HepG2 (cell line): ENCODE measurements around the gene KLHL12. TPM values are rescaled to one million over a fixed set of nuclear protein-coding genes. Genes with fewer than 3 reads are reported as not detected.

Source experiments
- ATAC-seq: fragments of 200-7000 bp; cut with Tn5 transposase; 3 replicates; pipeline ENCODE4 v1.9.1; 2020; ENCODE audit warnings: mild to moderate bottlenecking, moderate library complexity
- BruUV-seq: library from RNA; stranded (reverse); fragments of 400-500 nt; replicated peaks from 2 replicates; lab custom pipeline; 2021; lab: Mats Ljungman, UMichigan
- CTCF ChIA-PET: fragments of 300-600 bp; formaldehyde crosslinking; extraction: SDS; loops from one replicate; lab custom pipeline; 2021; ENCODE audit warnings: low total read pairs, inconsistent platforms, low intra/inter-chr PET ratio; lab: Yijun Ruan, JAX
- POLR2A ChIA-PET: fragments of 350-600 bp; sonication (Branson Sonifier 250); formaldehyde crosslinking; loops from one replicate; lab custom pipeline; 2020; ENCODE audit warnings: antibody characterized with exemption, inconsistent platforms; lab: Yijun Ruan, JAX
- DNase-seq: peaks from one replicate; pipeline ENCODE4 v3.0.0-alpha.2; 2015; ENCODE audit warnings: low spot score
- FAIRE-seq: peaks from 3 replicates; lab custom pipeline; 2011; peaks lifted over from hg19 to GRCh38; lab: Jason Lieb, UNC
- H2AFZ ChIP-seq: one replicate; pipeline ENCODE4 v1.6.1; 2011; ENCODE audit warnings: low read length, inconsistent platforms
- H3K27ac ChIP-seq: fragments of 300-600 bp; 3 replicates; pipeline ENCODE4 v1.8.0; 2011; ENCODE audit warnings: mixed run types, mild to moderate bottlenecking, mixed read lengths, low read length, inconsistent platforms; ENCODE audit not compliant: insufficient read depth; ENCODE audit errors: extremely low read length
- H3K27me3 ChIP-seq, 2 experiments: fragments of 200-600 bp in 1 of 2; 2 replicates in 1 of 2; 3 replicates in 1 of 2; pipeline versions ENCODE4 v1.6.0 to v1.8.0; 2011; ENCODE audit warnings: low read length in 2 of 2, mild to moderate bottlenecking in 2 of 2, moderate library complexity in 2 of 2, inconsistent platforms in 1 of 2; ENCODE audit not compliant: insufficient read depth in 2 of 2, control insufficient read depth in 1 of 2
- H3K36me3 ChIP-seq, 2 experiments: fragments of 200-600 bp in 1 of 2; replicated peaks in 1 of 2; 2 replicates in 1 of 2; 3 replicates in 1 of 2; pipeline versions ENCODE4 v1.5.1 to v1.8.0; 2011; ENCODE audit warnings: low read length in 2 of 2, inconsistent platforms in 1 of 2; ENCODE audit not compliant: insufficient read depth in 2 of 2, control insufficient read depth in 1 of 2
- H3K4me1 ChIP-seq: 2 replicates; pipeline ENCODE4 v1.5.1; 2012; ENCODE audit warnings: low read length, inconsistent platforms; ENCODE audit not compliant: insufficient read depth
- H3K4me2 ChIP-seq: 2 replicates; pipeline ENCODE4 v1.6.0; 2011; ENCODE audit warnings: low read depth, low read length, inconsistent platforms
- H3K4me3 ChIP-seq, 3 experiments: fragments of 200-600 bp in 1 of 3; sonication (generic), shearing (Covaris generic) in 1 of 3; replicated peaks in 1 of 3; 2 replicates each; pipeline ENCODE4 v1.5.1; 2011 to 2016; ENCODE audit warnings: low read length in 3 of 3, inconsistent platforms in 2 of 3, low read depth in 2 of 3, mild to moderate bottlenecking in 2 of 3, control low read depth in 1 of 3, mixed read lengths in 1 of 3; ENCODE audit not compliant: insufficient read depth in 1 of 3
- H3K79me2 ChIP-seq: one replicate; pipeline ENCODE4 v1.6.1; 2011; ENCODE audit warnings: low read length, inconsistent platforms; ENCODE audit not compliant: insufficient read depth
- H3K9ac ChIP-seq: 2 replicates; pipeline ENCODE4 v1.6.0; 2011; ENCODE audit warnings: mild to moderate bottlenecking, low read depth, low read length, inconsistent platforms; ENCODE audit not compliant: insufficient read depth
- H3K9me3 ChIP-seq: 2 replicates; pipeline ENCODE4 v1.5.1; 2012; ENCODE audit warnings: mild to moderate bottlenecking, low read length
- H4K20me1 ChIP-seq: 2 replicates; pipeline ENCODE4 v1.6.0; 2011; ENCODE audit warnings: inconsistent platforms, mild to moderate bottlenecking, low read length, moderate library complexity; ENCODE audit not compliant: insufficient read depth
- CBX1 ChIP-seq: IDR thresholded peaks from one replicate; pipeline ENCODE4 v1.6.1; 2016; ENCODE audit warnings: antibody characterized with exemption, low read depth
- DPF2 ChIP-seq: sonication (generic); formaldehyde crosslinking; IDR thresholded peaks from 2 replicates; pipeline ENCODE4 v1.4.0; 2020; ENCODE audit warnings: mild to moderate bottlenecking, low read depth, missing genetic modification reagents, borderline replicate concordance
- EED ChIP-seq: sonication (generic); formaldehyde crosslinking; IDR thresholded peaks from 2 replicates; pipeline ENCODE4 v1.5.0; 2020; ENCODE audit warnings: mild to moderate bottlenecking, missing genetic modification reagents
- ISL2 ChIP-seq: sonication (generic); formaldehyde crosslinking; IDR thresholded peaks from 2 replicates; pipeline ENCODE4 v1.5.0; 2020; ENCODE audit warnings: missing genetic modification reagents
- KDM2A ChIP-seq: sonication (generic); formaldehyde crosslinking; IDR thresholded peaks from 2 replicates; pipeline ENCODE4 v1.4.0; 2020; ENCODE audit warnings: low read depth, missing genetic modification reagents, borderline replicate concordance
- KMT2B ChIP-seq: IDR thresholded peaks from 2 replicates; pipeline ENCODE4 v1.6.1; 2016; ENCODE audit warnings: missing genetic modification reagents, missing compliant biosample characterization
- NCOR1 ChIP-seq: fragments of 200-600 bp; sonication (generic); IDR thresholded peaks from 2 replicates; pipeline ENCODE4 v1.7.0; 2017; ENCODE audit warnings: antibody characterized with exemption, low read length, borderline replicate concordance
- NR2F1 ChIP-seq, 2 experiments: fragments of 450-650 bp in 1 of 2; formaldehyde crosslinking in 1 of 2; IDR thresholded peaks; 2 replicates each; pipeline versions ENCODE4 v1.5.0 to v1.6.1; 2016 to 2020; ENCODE audit warnings: mild to moderate bottlenecking in 1 of 2, missing compliant biosample characterization in 1 of 2, missing genetic modification reagents in 1 of 2, moderate library complexity in 1 of 2
- PAXIP1 ChIP-seq: sonication (generic); formaldehyde crosslinking; conservative IDR thresholded peaks from 2 replicates; pipeline ENCODE4 v1.4.0; 2020; ENCODE audit warnings: mild to moderate bottlenecking, missing genetic modification reagents, moderate library complexity
- RAD21 ChIP-seq: fragments of 450-650 bp; formaldehyde crosslinking; IDR thresholded peaks from 2 replicates; pipeline ENCODE4 v1.5.0; 2020; ENCODE audit warnings: mild to moderate bottlenecking
- TFE3 ChIP-seq: IDR thresholded peaks from 2 replicates; pipeline ENCODE4 v1.6.1; 2016
- WGBS: methylation state at CpG from one replicate; pipeline ENCODE4 v1.1.6; 2017; ENCODE audit warnings: low lambda C conversion rate; 5-methylcytosine and 5-hydroxymethylcytosine counted together
- in situ Hi-C: cut with HindIII; loops from 2 replicates; pipeline ENCODE4 v1.10.0; 2017; ENCODE audit warnings: low pct_unique_long_range_greater_than_20kb; ENCODE audit not compliant: extremely low pct_ligation_motif_present
- intact Hi-C: fragments of 100-400 bp; cut with micrococcal nuclease; formaldehyde crosslinking; loops from one replicate; pipeline ENCODE4 v1.10.0; 2022; ENCODE audit not compliant: unreplicated experiment
- polyA plus RNA-seq, 8 experiments: library from polyadenylated mRNA; depleted of rRNA in 3 of 8; stranded (reverse) in 7 of 8; unstranded in 1 of 8; fragments of >200 nt; fragmentation: Illumina TruSeq in 4 of 8; extraction: Trizol in 4 of 8; gene quantifications; 2 replicates each; pipeline versions ENCODE4 v1.2.1 to v1.2.3, GENCODE V29; 2011 to 2016; ENCODE audit warnings: low read depth in 4 of 8, missing spikeins in 1 of 8, mixed read lengths in 1 of 8; ENCODE audit not compliant: insufficient read depth in 1 of 8
- total RNA-seq, 5 experiments: library from RNA; depleted of rRNA; stranded (reverse); fragments of >200 nt; fragmentation: Illumina TruSeq; extraction: Trizol; gene quantifications; 2 replicates each; pipeline ENCODE4 v1.2.3, GENCODE V29; 2016; ENCODE audit warnings: low read depth in 1 of 5
- TF ChIP-seq, protein P1 (sequence below): IDR thresholded peaks from 2 replicates; pipeline ENCODE4 v1.6.1; 2016; ENCODE audit warnings: low read depth
- TF ChIP-seq, protein P2 (sequence below): sonication (generic); IDR thresholded peaks from 2 replicates; pipeline ENCODE4 v1.6.1; 2016; ENCODE audit warnings: low read depth, borderline replicate concordance
- TF ChIP-seq, protein P3 (sequence below): sonication (generic); formaldehyde crosslinking; IDR thresholded peaks from 2 replicates; pipeline ENCODE4 v1.5.0; 2020; ENCODE audit warnings: mild to moderate bottlenecking, low read depth, missing genetic modification reagents, borderline replicate concordance

Gene KLHL12
- total and polyA plus RNA-seq, 2 of the 13 experiments (the other 11 are each of a cell fraction or from before 2014, with no cell fraction given) = 19.2 to 25.2 TPM

GRCh38 chr1:202862679-202863560 is 64.1 kb downstream of the KLHL12 start:
- peak; percentile 1; the same call in 2 of the 3 replicates for ATAC-seq
- Histone ChIP-seq H3K79me2 (peaks cover 10% of the 10 kb centered on the region), H3K27ac (peak overlapping the region; percentile 73), H3K9ac (peak overlapping the region; percentile 60; the same call in 1 of the 2 replicates), H3K4me3 (peak overlapping the region; percentile 51 to 91 (median 83)), H2AFZ (no peak overlapping the region), H3K36me3 (no peaks in the 10 kb centered on the region), H3K9me3 (no peaks in the 10 kb centered on the region), H4K20me1 (no peaks in the 10 kb centered on the region), H3K4me2 (peak overlapping the region; percentile 94), H3K4me1 (peaks cover 48% of the 10 kb centered on the region), H3K27me3 (no peaks in the 10 kb centered on the region; a peak in 1 of 5 replicates)
- CTCF ChIA-PET = no interaction called here
- POLR2A ChIA-PET = interaction anchor here (0.7 to 5.1 kb wide), 10 partner anchors 11 to 144 kb away, joined by 3 to 74 read pairs (median 6); partner anchors contain the start of genes KDM5B, KLHL12, PCAT6 and RABIF
- peak; percentile 39 for FAIRE-seq
- in situ Hi-C loops = no loop called here
- intact Hi-C loops = loop anchor here (5.0 kb wide), 1 partner anchor 64 kb away; the partner anchor contains the start of gene KLHL12
- BruUV-seq = no TSS peak
- peak; percentile 88 for DNase-seq
- WGBS = 9% methylated on average over 5 of the region's 5 CpGs
- no peak for TF ChIP-seq CBX1
- TF ChIP-seq, protein P1, sequence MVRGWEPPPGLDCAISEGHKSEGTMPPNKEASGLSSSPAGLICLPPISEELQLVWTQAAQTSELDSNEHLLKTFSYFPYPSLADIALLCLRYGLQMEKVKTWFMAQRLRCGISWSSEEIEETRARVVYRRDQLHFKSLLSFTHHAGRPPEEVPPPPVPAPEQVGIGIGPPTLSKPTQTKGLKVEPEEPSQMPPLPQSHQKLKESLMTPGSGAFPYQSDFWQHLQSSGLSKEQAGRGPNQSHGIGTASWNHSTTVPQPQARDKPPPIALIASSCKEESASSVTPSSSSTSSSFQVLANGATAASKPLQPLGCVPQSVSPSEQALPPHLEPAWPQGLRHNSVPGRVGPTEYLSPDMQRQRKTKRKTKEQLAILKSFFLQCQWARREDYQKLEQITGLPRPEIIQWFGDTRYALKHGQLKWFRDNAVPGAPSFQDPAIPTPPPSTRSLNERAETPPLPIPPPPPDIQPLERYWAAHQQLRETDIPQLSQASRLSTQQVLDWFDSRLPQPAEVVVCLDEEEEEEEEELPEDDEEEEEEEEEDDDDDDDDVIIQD (CRISPR knock-in tag) = no peak
- TF ChIP-seq ISL2 (CRISPR knock-in tag) = 0 out of 2 replicates have a peak, but pooled peaks have one; percentile 28
- peak; percentile 97 for TF ChIP-seq NCOR1
- TF ChIP-seq DPF2 (CRISPR knock-in tag) = no peak
- peak; percentile 62; the same call in 1 of the 2 replicates for TF ChIP-seq TFE3 (CRISPR knock-in tag)
- TF ChIP-seq KDM2A = no peak
- TF ChIP-seq EED (CRISPR knock-in tag) = no peak
- TF ChIP-seq RAD21 (CRISPR knock-in tag) = 0 out of 2 replicates have a peak, but pooled peaks have one; percentile 7
- TF ChIP-seq, protein P2, sequence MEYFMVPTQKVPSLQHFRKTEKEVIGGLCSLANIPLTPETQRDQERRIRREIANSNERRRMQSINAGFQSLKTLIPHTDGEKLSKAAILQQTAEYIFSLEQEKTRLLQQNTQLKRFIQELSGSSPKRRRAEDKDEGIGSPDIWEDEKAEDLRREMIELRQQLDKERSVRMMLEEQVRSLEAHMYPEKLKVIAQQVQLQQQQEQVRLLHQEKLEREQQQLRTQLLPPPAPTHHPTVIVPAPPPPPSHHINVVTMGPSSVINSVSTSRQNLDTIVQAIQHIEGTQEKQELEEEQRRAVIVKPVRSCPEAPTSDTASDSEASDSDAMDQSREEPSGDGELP = peak; percentile 71; the same call in 1 of the 2 replicates
- peak; percentile 67 for TF ChIP-seq PAXIP1 (CRISPR knock-in tag)
- TF ChIP-seq, protein P3, sequence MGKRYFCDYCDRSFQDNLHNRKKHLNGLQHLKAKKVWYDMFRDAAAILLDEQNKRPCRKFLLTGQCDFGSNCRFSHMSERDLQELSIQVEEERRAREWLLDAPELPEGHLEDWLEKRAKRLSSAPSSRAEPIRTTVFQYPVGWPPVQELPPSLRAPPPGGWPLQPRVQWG (CRISPR knock-in tag) = no peak
- TF ChIP-seq NR2F1 (CRISPR knock-in tag; IDR thresholded peaks at IDR 0.05) = peak in 1 of 2 experiments; percentile 77; a peak in 2 of 4 replicates
- TF ChIP-seq KMT2B = no peak
